Choroid plexus epithelial cell (primary cell): ENCODE data around the gene FER.

Experiments
- DNase-seq: peaks from one replicate; pipeline ENCODE4 v3.0.0-alpha.2; 2010; ENCODE audit warnings: low read depth
- H3K4me3 ChIP-seq: 2 replicates; pipeline ENCODE4 v1.5.1; 2011; ENCODE audit warnings: low read depth, mild to moderate bottlenecking, control low read depth, low read length, moderate library complexity
- CTCF ChIP-seq: conservative IDR thresholded peaks from 2 replicates; pipeline ENCODE4 v1.5.1; 2011; ENCODE audit warnings: low read depth, mild to moderate bottlenecking, control low read depth, inconsistent platforms, low read length, moderate library complexity

FER gene

GRCh38 chr5:108937221-108937620 lies 189.5 kb downstream of the FER start:
- no peak for TF ChIP-seq CTCF
- no peak overlapping the region for H3K4me3 ChIP-seq

GRCh38 chr5:108940506-108940905 lies 192.8 kb downstream of the FER start:
- no peak overlapping the region for H3K4me3 ChIP-seq
- no peak for TF ChIP-seq CTCF
- no peak for DNase-seq

More at GRCh38 chr5:108937221-108937620, 189.5 kb downstream of the FER start:
- no peak for DNase-seq

- no peak for TF ChIP-seq CTCF
- DNase-seq = no peak
- no peak overlapping the region for H3K4me3 ChIP-seq
These were observed 194.0 kb downstream of the FER start for GRCh38 chr5:108941746-108942145.

- peak; percentile 16 for DNase-seq
- TF ChIP-seq CTCF = no peak
- no peak overlapping the region for H3K4me3 ChIP-seq
These were observed 195.0 kb downstream of the FER start for GRCh38 chr5:108942701-108943100.

- H3K4me3 ChIP-seq = no peak overlapping the region
- DNase-seq = no peak
- TF ChIP-seq CTCF = no peak
These were observed 197.4 kb downstream of the FER start for GRCh38 chr5:108945094-108945493.

GRCh38 chr5:108946008-108946407 lies 198.3 kb downstream of the FER start:
- DNase-seq = no peak
- H3K4me3 ChIP-seq = no peak overlapping the region
- TF ChIP-seq CTCF = no peak

- DNase-seq = no peak
- no peak for TF ChIP-seq CTCF
- no peak overlapping the region for H3K4me3 ChIP-seq
These were observed 199.5 kb downstream of the FER start for GRCh38 chr5:108947164-108947563.
